ENCODE data around the gene SLC39A7.

DNA sequence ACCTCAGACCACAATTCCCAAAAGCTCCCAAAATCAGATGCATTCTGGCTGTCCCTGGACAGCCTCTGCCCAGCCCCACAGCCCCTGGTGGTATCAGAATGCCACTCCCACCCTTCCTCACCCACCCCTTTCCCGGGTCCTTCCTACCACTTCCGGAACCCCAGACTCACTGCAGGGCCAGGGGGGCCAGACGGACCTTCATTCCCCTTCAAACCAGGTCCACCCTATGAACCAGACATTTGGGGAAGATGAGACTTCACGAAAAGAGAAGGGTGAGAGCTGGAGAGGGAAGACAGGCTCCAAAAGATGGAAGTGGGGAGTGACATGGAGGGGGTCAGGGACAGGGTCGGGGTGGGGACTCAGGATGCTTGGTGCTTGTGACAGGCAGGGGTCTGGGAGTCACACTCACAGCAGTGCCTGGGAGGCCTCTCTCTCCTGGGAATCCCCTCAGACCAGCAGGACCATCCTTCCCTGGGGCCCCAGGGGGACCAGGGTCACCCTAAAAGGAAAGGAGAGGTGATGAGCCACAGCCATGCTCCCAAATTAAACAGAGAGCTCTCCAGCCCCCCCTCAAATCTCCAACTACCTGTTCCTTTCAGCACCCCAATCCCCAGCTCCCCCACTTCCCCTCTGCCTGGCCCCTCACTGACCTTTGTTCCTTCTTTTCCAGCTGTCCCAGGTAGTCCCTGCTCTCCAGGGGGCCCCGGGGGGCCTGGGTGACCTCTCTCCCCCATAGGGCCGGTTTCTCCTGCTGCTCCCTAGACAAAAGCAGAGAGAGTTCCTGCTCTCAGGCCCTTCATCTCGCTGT, 28.6 kb upstream of the SLC39A7 start:
- TF ChIP-seq, protein P1, sequence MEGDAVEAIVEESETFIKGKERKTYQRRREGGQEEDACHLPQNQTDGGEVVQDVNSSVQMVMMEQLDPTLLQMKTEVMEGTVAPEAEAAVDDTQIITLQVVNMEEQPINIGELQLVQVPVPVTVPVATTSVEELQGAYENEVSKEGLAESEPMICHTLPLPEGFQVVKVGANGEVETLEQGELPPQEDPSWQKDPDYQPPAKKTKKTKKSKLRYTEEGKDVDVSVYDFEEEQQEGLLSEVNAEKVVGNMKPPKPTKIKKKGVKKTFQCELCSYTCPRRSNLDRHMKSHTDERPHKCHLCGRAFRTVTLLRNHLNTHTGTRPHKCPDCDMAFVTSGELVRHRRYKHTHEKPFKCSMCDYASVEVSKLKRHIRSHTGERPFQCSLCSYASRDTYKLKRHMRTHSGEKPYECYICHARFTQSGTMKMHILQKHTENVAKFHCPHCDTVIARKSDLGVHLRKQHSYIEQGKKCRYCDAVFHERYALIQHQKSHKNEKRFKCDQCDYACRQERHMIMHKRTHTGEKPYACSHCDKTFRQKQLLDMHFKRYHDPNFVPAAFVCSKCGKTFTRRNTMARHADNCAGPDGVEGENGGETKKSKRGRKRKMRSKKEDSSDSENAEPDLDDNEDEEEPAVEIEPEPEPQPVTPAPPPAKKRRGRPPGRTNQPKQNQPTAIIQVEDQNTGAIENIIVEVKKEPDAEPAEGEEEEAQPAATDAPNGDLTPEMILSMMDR (IDR thresholded peaks at IDR 0.05), result no peak
- TF ChIP-seq POLR2A (IDR thresholded peaks at IDR 0.05), result no peak
